ENCODE measurements around the gene TRIL.
A peak's percentile ranks its signal among the peaks of the same experiment; 100 is the strongest.

The TRIL gene

GRCh38 chr7:28940741-28941384 lies 17.3 kb downstream of the TRIL start:
- DNase-seq, result no peak

DNA sequence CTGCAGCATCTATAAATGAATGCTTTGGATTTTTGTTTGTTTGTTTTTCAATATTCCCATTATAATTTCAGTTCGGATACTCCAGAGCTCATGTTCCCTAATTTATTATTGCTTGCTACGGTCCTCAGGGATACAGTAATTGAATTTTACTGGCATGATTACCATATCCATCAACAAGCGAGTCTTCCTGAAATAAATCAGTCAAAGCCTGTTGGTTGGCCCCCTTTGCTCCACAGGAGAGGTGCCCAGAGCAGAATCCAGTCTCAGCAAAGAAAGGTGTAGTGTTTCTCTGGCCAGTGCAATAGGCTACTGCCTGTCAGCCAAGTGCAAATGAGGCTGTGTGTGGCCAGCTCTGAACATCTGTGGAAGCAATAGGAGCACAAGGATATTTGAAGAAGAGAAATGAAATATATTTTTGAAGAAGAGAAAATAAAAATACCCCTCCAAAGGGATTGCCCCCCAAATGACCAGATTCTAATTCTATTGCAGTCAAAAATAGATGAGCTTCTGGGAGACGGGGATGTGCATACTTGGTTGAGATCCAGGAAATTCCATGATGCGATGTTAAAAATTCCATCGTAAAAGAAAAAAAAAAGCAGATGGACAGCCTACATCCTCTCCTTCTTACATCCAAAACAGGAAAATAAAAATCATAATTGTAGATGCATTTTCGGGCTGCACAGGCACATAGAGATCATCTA lies 18.1 kb downstream of the TRIL start:
- DNase-seq, result no peak

GRCh38 chr7:28939367-28939766 lies 18.8 kb downstream of the TRIL start:
- no peak for DNase-seq

GRCh38 chr7:28937619-28938018 lies 20.5 kb downstream of the TRIL start:
- DNase-seq, result no peak

- no peak for DNase-seq
Measured at GRCh38 chr7:28937103-28937502, 21.0 kb downstream of the TRIL start.

DNA sequence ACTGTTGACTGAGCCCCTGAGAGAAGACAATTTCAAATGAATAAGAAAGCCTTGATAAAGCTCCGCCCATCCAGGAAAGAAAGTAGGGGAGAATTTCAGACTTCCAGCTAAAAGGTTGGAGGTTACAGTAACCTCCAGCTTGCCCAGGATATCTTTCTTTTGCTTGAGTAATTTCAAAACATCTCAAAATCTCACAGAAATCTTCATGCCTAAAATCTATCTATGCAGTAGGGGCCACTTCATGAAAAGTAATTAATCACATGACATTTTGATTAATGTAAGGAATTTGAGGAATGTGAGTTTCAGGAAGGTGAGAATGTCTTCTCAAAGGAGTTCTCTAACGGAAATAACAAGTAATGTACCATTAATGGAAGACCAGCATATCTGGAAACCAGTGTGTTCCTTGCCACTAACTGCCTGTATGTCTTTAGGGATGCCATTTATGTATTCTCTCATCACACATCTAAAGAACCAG lies 24.2 kb downstream of the TRIL start:
- no peak for DNase-seq

GRCh38 chr7:28931565-28931964 lies 26.6 kb downstream of the TRIL start:
- no peak for DNase-seq

- DNase-seq, result peak; percentile 79
Measured at GRCh38 chr7:28926871-28927597, 31.1 kb downstream of the TRIL start.

GRCh38 chr7:28922624-28923331 lies 35.4 kb downstream of the TRIL start:
- peak; percentile 57 for DNase-seq

DNA sequence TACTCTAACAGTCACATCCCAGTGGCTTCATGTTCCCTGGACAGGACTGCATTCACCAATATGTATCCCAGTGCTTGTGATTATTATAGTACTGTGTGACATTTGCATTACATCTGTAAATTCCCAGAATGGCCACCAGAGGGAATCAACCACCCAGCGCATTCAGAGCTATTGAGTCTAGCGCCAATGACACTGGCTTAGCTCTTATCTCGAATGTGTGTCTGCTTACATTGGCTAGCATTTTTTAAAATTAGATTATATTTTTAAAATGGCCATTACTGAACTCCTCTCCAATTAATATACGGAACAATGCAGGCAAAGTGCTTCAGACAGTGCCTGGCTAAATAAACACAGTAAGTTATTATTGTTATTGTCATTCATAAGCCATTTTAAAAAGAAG lies 36.3 kb downstream of the TRIL start:
- DNase-seq, result no peak

DNA sequence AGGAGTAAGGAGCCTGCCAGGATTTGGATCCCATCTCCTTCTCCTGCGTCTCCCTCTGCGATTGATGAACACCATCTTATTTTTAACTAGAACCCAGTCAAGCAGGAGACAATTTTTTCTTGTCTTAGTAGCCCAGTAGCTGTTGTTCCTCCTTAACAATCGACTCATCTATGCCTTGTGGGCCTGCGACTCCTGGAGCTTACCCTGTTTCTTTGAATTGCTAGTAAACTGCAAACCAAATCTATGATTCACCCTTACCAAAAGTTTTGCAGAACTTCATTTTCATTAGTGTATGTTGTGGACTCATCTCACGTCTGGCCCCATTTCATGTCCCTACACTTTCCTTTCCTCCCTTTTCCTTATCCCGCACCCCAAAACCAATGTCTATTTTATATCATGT lies 37.7 kb downstream of the TRIL start:
- DNase-seq, result no peak

- DNase-seq, result no peak
Measured at GRCh38 chr7:28919510-28919909, 38.6 kb downstream of the TRIL start.

- no peak for DNase-seq
Measured at GRCh38 chr7:28908775-28909174, 49.4 kb downstream of the TRIL start.

- no peak for DNase-seq
Measured at GRCh38 chr7:28905464-28905863, 52.7 kb downstream of the TRIL start.

GRCh38 chr7:28904578-28905048 lies 53.5 kb downstream of the TRIL start:
- DNase-seq, result peak; percentile 41

DNA sequence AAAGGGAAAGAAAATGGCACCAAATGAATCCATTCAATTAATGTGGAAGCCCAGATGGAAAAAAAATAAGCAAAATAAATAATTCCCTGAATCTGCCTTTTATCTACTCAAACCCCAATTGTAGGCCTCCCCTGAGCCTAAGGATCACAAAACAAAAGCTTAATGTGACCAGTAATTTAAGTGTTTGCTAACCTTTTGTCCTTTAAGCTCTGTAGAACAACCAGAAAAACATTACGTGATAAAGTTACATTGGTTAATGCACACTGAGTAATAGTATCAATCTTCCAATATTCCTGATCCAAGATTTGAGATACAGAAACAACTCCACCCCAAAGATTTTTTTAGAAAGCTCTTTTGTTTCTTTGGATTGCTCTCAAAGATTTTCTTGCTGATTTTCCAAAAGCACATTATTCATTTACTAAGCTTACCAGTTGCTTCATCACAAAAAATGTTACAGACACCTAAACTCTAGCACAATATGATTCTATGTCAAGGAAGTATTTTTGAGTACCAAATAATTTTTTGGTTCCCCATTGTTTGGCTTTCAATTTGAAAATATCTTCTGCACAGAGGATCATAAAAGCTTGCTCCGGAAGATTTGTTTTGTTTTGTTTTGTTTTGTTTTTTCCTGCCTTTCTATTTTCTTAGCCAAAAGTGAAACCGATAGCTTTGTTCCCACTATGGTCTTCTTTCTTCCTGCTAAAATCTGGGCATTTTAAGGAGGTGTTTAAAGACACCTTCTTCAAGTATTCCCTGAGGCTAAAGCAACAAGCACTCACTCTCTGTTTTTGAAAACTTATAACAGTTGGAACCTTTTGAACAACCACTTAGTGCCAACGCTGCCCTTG lies 54.2 kb downstream of the TRIL start:
- no peak for DNase-seq
